ENCODE measurements around the gene DNASE1L3.

- TF ChIP-seq CTCF (conservative IDR thresholded peaks at IDR 0.05) (no peak), ZFX (IDR thresholded peaks at IDR 0.05) (no peak)
Measured at GRCh38 chr3:58210761-58211460, at the start of gene DNASE1L3.

Measured in C4-2B (cell line).